K562 (cell line): Measurements from ENCODE around the gene ATF7IP. TPM values are rescaled to one million over a fixed set of nuclear protein-coding genes. Genes with fewer than 3 reads are reported as not detected.

Experiments
- BHLHE40 ChIP-seq: IDR thresholded peaks from 2 replicates; pipeline ENCODE4 v1.6.1; 2011; ENCODE audit warnings: low read length, improper control_type of control experiment
- BRCA1 ChIP-seq, 2 experiments: fragments of 450-650 bp in 1 of 2; sonication (generic) in 1 of 2; formaldehyde crosslinking in 1 of 2; IDR thresholded peaks; 2 replicates each; pipeline versions ENCODE4 v1.5.0 to v1.6.1; 2017 to 2020; ENCODE audit warnings: mild to moderate bottlenecking in 1 of 2, missing genetic modification reagents in 1 of 2
- CC2D1A ChIP-seq: fragments of 450-650 bp; IDR thresholded peaks from 2 replicates; pipeline ENCODE4 v1.6.1; 2017; ENCODE audit warnings: mild to moderate bottlenecking
- CREB1 ChIP-seq, 2 experiments: sonication (generic) in 1 of 2; formaldehyde crosslinking in 1 of 2; IDR thresholded peaks; 2 replicates each; pipeline versions ENCODE4 v1.6.1 to v1.8.0; 2012 to 2022; ENCODE audit warnings: inconsistent platforms in 1 of 2, mild to moderate bottlenecking in 1 of 2, missing genetic modification reagents in 1 of 2, moderate library complexity in 1 of 2
- EP400 ChIP-seq: fragments of 450-650 bp; IDR thresholded peaks from 2 replicates; pipeline ENCODE4 v1.6.1; 2017; ENCODE audit warnings: antibody characterized with exemption, mild to moderate bottlenecking, moderate library complexity
- FOXJ3 ChIP-seq: sonication (generic); formaldehyde crosslinking; IDR thresholded peaks from 2 replicates; pipeline ENCODE4 v1.4.0; 2020; ENCODE audit warnings: mild to moderate bottlenecking, missing genetic modification reagents
- MTA1 ChIP-seq: fragments of 450-650 bp; IDR thresholded peaks from 2 replicates; pipeline ENCODE4 v1.6.1; 2017; ENCODE audit warnings: borderline replicate concordance
- PCBP2 ChIP-seq: fragments of 200-400 bp; formaldehyde crosslinking; IDR thresholded peaks from 2 replicates; pipeline ENCODE4 v1.6.1; 2018; ENCODE audit warnings: low read length, low read depth, mild to moderate bottlenecking, moderate library complexity; ENCODE audit not compliant: poor library complexity, severe bottlenecking
- RBFOX2 ChIP-seq: fragments of 200-400 bp; formaldehyde crosslinking; IDR thresholded peaks from 2 replicates; pipeline ENCODE4 v1.6.1; 2017; ENCODE audit warnings: low read depth, mild to moderate bottlenecking, low read length, moderate library complexity
- USF1 ChIP-seq: sonication (generic); formaldehyde crosslinking; IDR thresholded peaks from 2 replicates; pipeline ENCODE4 v1.9.0; 2022; ENCODE audit warnings: mild to moderate bottlenecking, missing genetic modification reagents
- ZNF449 ChIP-seq: fragments of 250-450 bp; sonication (Bioruptor Pico); IDR thresholded peaks from 2 replicates; pipeline ENCODE4 v1.8.0; 2022; ENCODE audit warnings: moderate library complexity, mild to moderate bottlenecking, inconsistent platforms
- polyA plus RNA-seq, 8 experiments: library from polyadenylated mRNA; depleted of rRNA in 4 of 8; stranded (reverse) in 5 of 8; unstranded in 3 of 8; fragments of >200 nt; fragmentation: Nextera tagmentation in 2 of 8; fragmentation: Illumina TruSeq in 1 of 8; extraction: Ambion mirVana in 2 of 8; extraction: Trizol in 1 of 8; gene quantifications; 2 replicates each; pipeline versions ENCODE4 v1.2.1 to v1.2.3, GENCODE V29; 2011 to 2014; ENCODE audit warnings: inconsistent platforms in 1 of 8, missing spikeins in 1 of 8
- total RNA-seq, 7 experiments: library from RNA; depleted of rRNA in 6 of 7; stranded (reverse); fragments of >200 nt in 6 of 7; fragmentation: Illumina TruSeq in 2 of 7; extraction: Trizol in 2 of 7; gene quantifications; 2 replicates each; pipeline versions ENCODE4 v1.2.1 to v1.2.3, GENCODE V29; 2011 to 2021; ENCODE audit warnings: low replicate concordance in 1 of 7
- TF ChIP-seq, protein P1 (sequence below): fragments of 450-650 bp; IDR thresholded peaks from 2 replicates; pipeline ENCODE4 v1.6.1; 2014; ENCODE audit warnings: low read depth, mild to moderate bottlenecking, moderate library complexity, borderline replicate concordance
- TF ChIP-seq, protein P2 (sequence below), 2 experiments: fragments of 450-650 bp; IDR thresholded peaks; 2 replicates each; pipeline ENCODE4 v1.6.1; 2016; ENCODE audit warnings: mild to moderate bottlenecking in 2 of 2, borderline replicate concordance in 1 of 2, low read depth in 1 of 2, moderate library complexity in 1 of 2

ATF7IP gene
- total and polyA plus RNA-seq, 9 of the 15 experiments (the other 6 are each of a cell fraction or from before 2014, with no cell fraction given), result 2.8 to 27.1 (median 11.0) TPM

DNA sequence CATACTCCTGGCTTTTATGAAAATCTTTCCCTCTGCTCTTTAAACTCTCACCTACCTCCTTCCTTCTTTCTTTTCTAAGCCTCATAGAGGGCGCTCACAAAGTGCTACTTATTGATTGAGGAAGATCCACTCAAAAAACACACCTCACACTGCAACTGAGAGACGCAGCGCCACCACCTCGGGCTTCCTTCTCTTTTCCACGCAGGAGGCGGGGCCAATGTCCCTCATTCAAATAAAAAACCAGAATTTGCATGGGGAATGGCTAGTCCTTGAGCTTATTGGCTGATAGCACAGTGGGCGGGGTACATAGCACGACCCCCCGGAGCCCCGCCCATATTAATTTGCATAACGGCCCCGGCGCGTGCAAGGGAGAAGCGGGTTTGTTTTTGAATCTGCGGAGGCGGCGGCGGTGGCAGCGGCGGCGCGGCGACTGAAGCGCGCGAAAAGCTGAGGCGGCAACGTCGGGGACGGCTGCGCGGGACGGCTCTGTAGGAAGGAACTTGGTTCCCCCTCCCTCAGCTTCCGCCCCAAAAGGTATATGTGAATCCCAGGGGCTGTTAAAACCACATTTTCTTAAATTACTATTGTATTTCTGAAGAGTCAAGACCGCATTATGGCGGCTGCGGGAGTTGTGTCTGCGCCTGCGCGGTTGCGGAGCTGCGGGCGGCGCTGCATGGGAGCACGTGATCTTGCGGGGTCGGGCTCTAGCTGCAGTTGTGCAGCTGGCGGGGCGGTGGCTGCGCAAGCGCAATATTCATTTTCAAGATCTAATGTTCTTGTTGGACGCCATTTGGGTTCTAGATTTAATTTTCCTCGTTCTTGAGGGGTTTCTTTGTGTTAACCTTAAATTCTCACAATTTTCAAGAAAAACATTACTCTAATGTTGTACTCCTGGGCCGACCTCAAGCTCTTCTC lies at the start of gene ATF7IP (continued):
- TF ChIP-seq, protein P1, sequence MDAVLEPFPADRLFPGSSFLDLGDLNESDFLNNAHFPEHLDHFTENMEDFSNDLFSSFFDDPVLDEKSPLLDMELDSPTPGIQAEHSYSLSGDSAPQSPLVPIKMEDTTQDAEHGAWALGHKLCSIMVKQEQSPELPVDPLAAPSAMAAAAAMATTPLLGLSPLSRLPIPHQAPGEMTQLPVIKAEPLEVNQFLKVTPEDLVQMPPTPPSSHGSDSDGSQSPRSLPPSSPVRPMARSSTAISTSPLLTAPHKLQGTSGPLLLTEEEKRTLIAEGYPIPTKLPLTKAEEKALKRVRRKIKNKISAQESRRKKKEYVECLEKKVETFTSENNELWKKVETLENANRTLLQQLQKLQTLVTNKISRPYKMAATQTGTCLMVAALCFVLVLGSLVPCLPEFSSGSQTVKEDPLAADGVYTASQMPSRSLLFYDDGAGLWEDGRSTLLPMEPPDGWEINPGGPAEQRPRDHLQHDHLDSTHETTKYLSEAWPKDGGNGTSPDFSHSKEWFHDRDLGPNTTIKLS, result peak; percentile 98; the same call in 1 of the 2 replicates
- peak; percentile 61 for TF ChIP-seq BHLHE40
- TF ChIP-seq, protein P2, sequence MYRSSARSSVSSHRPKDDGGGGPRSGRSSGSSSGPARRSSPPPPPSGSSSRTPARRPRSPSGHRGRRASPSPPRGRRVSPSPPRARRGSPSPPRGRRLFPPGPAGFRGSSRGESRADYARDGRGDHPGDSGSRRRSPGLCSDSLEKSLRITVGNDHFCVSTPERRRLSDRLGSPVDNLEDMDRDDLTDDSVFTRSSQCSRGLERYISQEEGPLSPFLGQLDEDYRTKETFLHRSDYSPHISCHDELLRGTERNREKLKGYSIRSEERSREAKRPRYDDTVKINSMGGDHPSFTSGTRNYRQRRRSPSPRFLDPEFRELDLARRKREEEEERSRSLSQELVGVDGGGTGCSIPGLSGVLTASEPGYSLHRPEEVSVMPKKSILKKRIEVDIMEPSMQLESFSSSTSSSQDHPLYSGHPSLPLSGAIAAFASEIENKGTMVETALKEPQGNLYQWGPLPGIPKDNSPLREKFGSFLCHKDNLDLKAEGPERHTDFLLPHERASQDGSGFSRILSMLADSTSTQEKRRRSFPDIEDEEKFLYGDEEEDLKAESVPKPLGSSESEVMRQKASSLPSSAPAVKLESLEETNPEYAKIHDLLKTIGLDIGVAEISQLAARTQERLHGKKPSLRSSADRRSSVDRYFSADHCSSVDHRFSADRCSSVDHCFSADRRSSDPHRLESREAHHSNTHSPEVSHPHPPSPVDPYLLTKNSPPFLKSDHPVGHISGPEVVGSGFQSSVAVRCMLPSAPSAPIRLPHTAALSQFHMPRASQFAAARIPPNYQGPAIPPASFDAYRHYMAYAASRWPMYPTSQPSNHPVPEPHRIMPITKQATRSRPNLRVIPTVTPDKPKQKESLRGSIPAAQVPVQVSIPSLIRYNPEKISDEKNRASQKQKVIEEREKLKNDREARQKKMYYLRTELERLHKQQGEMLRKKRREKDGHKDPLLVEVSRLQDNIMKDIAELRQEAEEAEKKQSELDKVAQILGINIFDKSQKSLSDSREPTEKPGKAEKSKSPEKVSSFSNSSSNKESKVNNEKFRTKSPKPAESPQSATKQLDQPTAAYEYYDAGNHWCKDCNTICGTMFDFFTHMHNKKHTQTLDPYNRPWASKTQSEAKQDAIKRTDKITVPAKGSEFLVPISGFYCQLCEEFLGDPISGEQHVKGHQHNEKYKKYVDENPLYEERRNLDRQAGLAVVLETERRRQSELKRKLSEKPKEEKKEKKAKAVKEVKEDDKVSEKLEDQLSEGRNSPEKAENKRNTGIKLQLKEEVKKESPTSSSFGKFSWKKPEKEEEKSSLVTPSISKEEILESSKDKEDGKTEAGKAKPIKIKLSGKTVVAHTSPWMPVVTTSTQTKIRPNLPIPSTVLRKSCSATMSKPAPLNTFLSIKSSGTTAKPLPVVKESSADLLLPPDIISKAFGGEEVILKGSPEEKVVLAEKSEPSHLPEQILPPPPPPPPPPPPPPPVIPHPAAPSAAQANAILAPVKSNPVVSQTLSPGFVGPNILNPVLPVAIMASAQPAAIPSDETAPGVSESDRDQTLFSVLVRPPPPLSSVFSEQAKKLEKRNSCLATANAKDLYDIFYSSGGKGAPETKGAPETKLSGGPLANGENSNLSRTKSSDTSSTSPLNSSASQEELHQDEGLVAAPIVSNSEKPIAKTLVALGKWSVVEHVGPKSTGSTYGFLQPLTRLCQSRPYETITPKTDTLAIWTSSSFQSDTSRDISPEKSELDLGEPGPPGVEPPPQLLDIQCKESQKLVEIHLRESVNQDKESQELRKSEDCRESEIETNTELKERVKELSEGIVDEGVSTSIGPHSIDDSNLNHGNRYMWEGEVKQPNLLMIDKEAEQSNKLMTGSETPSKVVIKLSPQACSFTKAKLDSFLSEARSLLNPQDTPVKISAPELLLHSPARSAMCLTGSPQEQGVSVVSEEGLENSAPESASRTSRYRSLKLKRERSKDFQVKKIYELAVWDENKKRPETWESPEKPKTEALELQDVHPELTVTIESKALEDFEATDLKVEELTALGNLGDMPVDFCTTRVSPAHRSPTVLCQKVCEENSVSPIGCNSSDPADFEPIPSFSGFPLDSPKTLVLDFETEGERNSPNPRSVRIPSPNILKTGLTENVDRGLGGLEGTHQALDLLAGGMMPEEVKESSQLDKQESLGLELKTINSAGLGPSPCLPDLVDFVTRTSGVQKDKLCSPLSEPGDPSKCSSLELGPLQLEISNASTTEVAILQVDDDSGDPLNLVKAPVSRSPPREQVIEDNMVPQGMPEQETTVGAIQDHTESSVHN (IDR thresholded peaks at IDR 0.05; ENCODE audit: borderline replicate concordance in 1 of 2, low read depth in 1 of 2), result no peak
- TF ChIP-seq EP400, result peak; percentile 93
- TF ChIP-seq MTA1, result 0 out of 2 replicates have a peak, but pooled peaks have one; percentile 40
- peak; percentile 93 for TF ChIP-seq RBFOX2
- TF ChIP-seq CC2D1A, result peak; percentile 68
- TF ChIP-seq FOXJ3 (CRISPR knock-in tag), result no peak
- no peak for TF ChIP-seq ZNF449 (CRISPR knock-in tag)
- no peak for TF ChIP-seq PCBP2
- TF ChIP-seq USF1, result peak; percentile 84
- no peak for TF ChIP-seq CREB1 (IDR thresholded peaks at IDR 0.05)
- TF ChIP-seq CREB1 (CRISPR knock-in tag; IDR thresholded peaks at IDR 0.05), result 0 out of 2 replicates have a peak, but pooled peaks have one; percentile 33
- TF ChIP-seq BRCA1 (IDR thresholded peaks at IDR 0.05), result no peak
- no peak for TF ChIP-seq BRCA1 (CRISPR knock-in tag; IDR thresholded peaks at IDR 0.05)
